ENCODE measurements around the gene KIAA0586.

GRCh38 chr14:58562141-58562540, 134.6 kb downstream of the KIAA0586 start:
- TF ChIP-seq CTCF (IDR thresholded peaks at IDR 0.05): no peak
- TF ChIP-seq POLR2A (IDR thresholded peaks at IDR 0.05; ENCODE audit: low read depth): no peak
- no peak for TF ChIP-seq EP300 (IDR thresholded peaks at IDR 0.05)
